ENCODE results near the gene DTX1. TPM values are rescaled to one million over a fixed set of nuclear protein-coding genes. Genes with fewer than 3 reads are reported as not detected.
A peak's percentile ranks its signal among the peaks of the same experiment; 100 is the strongest.
"Not testable (repeated sequence)": the region's sequence is repeated elsewhere in the genome, so short reads cannot be mapped to it uniquely, and the experiment has no call there.

Gene DTX1
- total RNA-seq, 1 donor from 2014 or later = not detected

GRCh38 chr12:113136990-113137511, 80.5 kb downstream of the DTX1 start:
- Mint-ChIP-seq H3K36me3 (ENCODE audit: low read depth) (no peaks in the 10 kb centered on the region), H3K4me1 (ENCODE audit: low read depth) (no peaks in the 10 kb centered on the region), H3K27me3 (ENCODE audit: low read depth) (peaks cover 30% of the 10 kb centered on the region), H3K9me3 (ENCODE audit: low read depth) (no peaks in the 10 kb centered on the region), H3K4me3 (ENCODE audit: unreplicated experiment) (no peak overlapping the region), H3K27ac (ENCODE audit: unreplicated experiment) (no peak overlapping the region)
- no peak for DNase-seq (ENCODE audit: low spot score)
- TF ChIP-seq CTCF (IDR thresholded peaks at IDR 0.05) = no peak

DNA sequence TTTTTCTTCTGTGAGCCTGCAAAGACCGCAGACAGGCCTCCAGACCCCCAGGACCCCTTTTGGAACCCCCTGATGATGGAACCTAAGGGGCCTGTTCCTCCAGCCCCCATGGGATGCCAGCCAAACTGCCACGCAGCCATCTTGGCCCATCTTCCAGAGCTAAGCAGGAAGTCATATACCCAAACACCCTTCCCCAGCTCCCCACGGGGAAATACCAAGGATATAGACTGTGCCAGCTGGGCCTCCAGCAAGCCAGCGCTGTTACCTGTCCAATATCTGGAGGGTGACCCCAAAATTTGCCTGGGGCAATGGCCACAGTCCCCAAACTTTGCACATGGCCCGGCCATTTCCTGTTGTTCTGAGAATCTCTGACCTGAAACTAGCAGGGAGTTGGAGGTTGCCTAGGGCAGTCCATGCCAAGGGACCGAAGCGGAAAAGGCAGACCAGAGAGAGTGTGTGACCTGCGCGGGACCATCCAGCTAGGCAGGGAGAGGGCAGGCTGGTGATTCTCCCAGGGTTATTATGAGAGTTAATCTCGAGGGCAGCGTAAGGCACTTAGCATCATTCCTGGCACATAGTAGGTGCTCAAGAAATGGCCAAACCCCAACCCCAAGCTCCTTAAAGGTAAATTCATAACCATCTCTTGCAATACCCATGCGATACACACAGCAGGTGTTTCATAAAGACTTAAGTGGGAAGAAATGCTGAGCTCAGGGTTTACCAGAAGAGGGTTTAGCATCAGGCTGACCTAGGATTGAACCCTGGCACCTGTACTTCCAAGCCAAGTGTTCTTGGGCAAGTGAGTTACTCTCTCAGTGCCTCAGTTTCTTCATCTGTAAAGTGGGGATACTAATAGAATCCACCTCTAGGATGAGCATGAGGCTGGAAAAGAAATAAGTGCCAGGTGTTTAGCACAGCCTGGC, 81.6 kb downstream of the DTX1 start:
- TF ChIP-seq CTCF (IDR thresholded peaks at IDR 0.05) = no peak
- Mint-ChIP-seq H3K9me3 (ENCODE audit: low read depth) (no peaks in the 10 kb centered on the region), H3K4me3 (ENCODE audit: unreplicated experiment) (no peak overlapping the region), H3K4me1 (ENCODE audit: low read depth) (no peaks in the 10 kb centered on the region), H3K27ac (ENCODE audit: unreplicated experiment) (no peak overlapping the region), H3K36me3 (ENCODE audit: low read depth) (no peaks in the 10 kb centered on the region), H3K27me3 (ENCODE audit: low read depth) (peaks cover 25% of the 10 kb centered on the region)
- DNase-seq (ENCODE audit: low spot score) = peak; percentile 40

GRCh38 chr12:113138826-113139225, 82.3 kb downstream of the DTX1 start:
- TF ChIP-seq CTCF (IDR thresholded peaks at IDR 0.05) = no peak
- peaks cover 25% of the 10 kb centered on the region for H3K27me3 Mint-ChIP-seq (ENCODE audit: low read depth)
- H3K9me3 Mint-ChIP-seq (ENCODE audit: low read depth) = no peaks in the 10 kb centered on the region
- peak; percentile 49 for DNase-seq (ENCODE audit: low spot score)
- no peak overlapping the region for H3K4me3 Mint-ChIP-seq (ENCODE audit: unreplicated experiment)
- H3K27ac Mint-ChIP-seq (ENCODE audit: unreplicated experiment) = no peak overlapping the region
- H3K4me1 Mint-ChIP-seq (ENCODE audit: low read depth) = no peaks in the 10 kb centered on the region
- H3K36me3 Mint-ChIP-seq (ENCODE audit: low read depth) = no peaks in the 10 kb centered on the region

GRCh38 chr12:113140706-113141105, 84.2 kb downstream of the DTX1 start:
- Mint-ChIP-seq H3K9me3 (ENCODE audit: low read depth) (no peaks in the 10 kb centered on the region), H3K4me3 (ENCODE audit: unreplicated experiment) (no peak overlapping the region), H3K27ac (ENCODE audit: unreplicated experiment) (no peak overlapping the region), H3K27me3 (ENCODE audit: low read depth) (peaks cover 21% of the 10 kb centered on the region), H3K4me1 (ENCODE audit: low read depth) (no peaks in the 10 kb centered on the region), H3K36me3 (ENCODE audit: low read depth) (no peaks in the 10 kb centered on the region)
- TF ChIP-seq CTCF (IDR thresholded peaks at IDR 0.05) = no peak
- DNase-seq (ENCODE audit: low spot score) = no peak

GRCh38 chr12:113141716-113142115, 85.2 kb downstream of the DTX1 start:
- not testable (repeated sequence) for H3K4me1 Mint-ChIP-seq (ENCODE audit: low read depth); H3K36me3 Mint-ChIP-seq (ENCODE audit: low read depth); H3K4me3 Mint-ChIP-seq (ENCODE audit: unreplicated experiment); DNase-seq (ENCODE audit: low spot score); H3K27ac Mint-ChIP-seq (ENCODE audit: unreplicated experiment); H3K9me3 Mint-ChIP-seq (ENCODE audit: low read depth)
- H3K27me3 Mint-ChIP-seq (ENCODE audit: low read depth) = peaks cover 12% of the 10 kb centered on the region
